HG03175 (cell line): Measurements from ENCODE around the gene CCDC146.
"Not testable (repeated sequence)": the region's sequence is repeated elsewhere in the genome, so short reads cannot be mapped to it uniquely, and the experiment has no call there.

Experiments
- ATAC-seq: cut with Tn5 transposase; IDR thresholded peaks from one replicate; pipeline ENCODE4 v1.9.1; 2021; ENCODE audit warnings: mild to moderate bottlenecking, moderate library complexity; ENCODE audit not compliant: unreplicated experiment

CCDC146 gene

GRCh38 chr7:77199013-77199966 is 76.9 kb downstream of the CCDC146 start, which contains the start of gene FGL2:
Gene FGL2, minus strand, starts transcription at chr7:77199819. Its CDS starts 26 bp downstream, at chr7:77199793.
- ATAC-seq, result no peak

GRCh38 chr7:77200542-77200941 is 78.1 kb downstream of the CCDC146 start:
- ATAC-seq, result peak; percentile 24

- ATAC-seq, result peak; percentile 95
Measured at GRCh38 chr7:77202481-77202976, 80.1 kb downstream of the CCDC146 start.

- ATAC-seq, result no peak
Measured at GRCh38 chr7:77205706-77206105, 83.3 kb downstream of the CCDC146 start.

GRCh38 chr7:77208416-77208815 is 86.0 kb downstream of the CCDC146 start:
- no peak for ATAC-seq

GRCh38 chr7:77209479-77210139 is 87.2 kb downstream of the CCDC146 start:
- ATAC-seq, result no peak

GRCh38 chr7:77216181-77216845 is 93.9 kb downstream of the CCDC146 start:
- no peak for ATAC-seq

GRCh38 chr7:77217474-77218185 is 95.2 kb downstream of the CCDC146 start:
- ATAC-seq, result no peak

GRCh38 chr7:77219701-77220331 is 97.4 kb downstream of the CCDC146 start:
- not testable (repeated sequence) for ATAC-seq

GRCh38 chr7:77222065-77222464 is 99.7 kb downstream of the CCDC146 start:
- no peak for ATAC-seq

- ATAC-seq, result no peak
Measured at GRCh38 chr7:77222819-77223218, 100.4 kb downstream of the CCDC146 start.

- ATAC-seq, result no peak
Measured at GRCh38 chr7:77223261-77223660, 100.8 kb downstream of the CCDC146 start.

GRCh38 chr7:77226357-77226839 is 104.0 kb downstream of the CCDC146 start:
- no peak for ATAC-seq

- peak; percentile 50 for ATAC-seq
Measured at GRCh38 chr7:77228795-77229194, 106.4 kb downstream of the CCDC146 start.

- ATAC-seq, result no peak
Measured at GRCh38 chr7:77232467-77232866, 110.1 kb downstream of the CCDC146 start.

- ATAC-seq, result no peak
Measured at GRCh38 chr7:77235276-77235675, 112.9 kb downstream of the CCDC146 start.

- no peak for ATAC-seq
Measured at GRCh38 chr7:77238703-77239136, 116.3 kb downstream of the CCDC146 start.

- ATAC-seq, result no peak
Measured at GRCh38 chr7:77239471-77239870, 117.1 kb downstream of the CCDC146 start.

GRCh38 chr7:77242068-77242467 is 119.7 kb downstream of the CCDC146 start:
- ATAC-seq, result no peak

- no peak for ATAC-seq
Measured at GRCh38 chr7:77242554-77242953, 120.1 kb downstream of the CCDC146 start.
